ENCODE results near the gene SLC10A1. TPM values are rescaled to one million over a fixed set of nuclear protein-coding genes. Genes with fewer than 3 reads are reported as not detected.

Gene SLC10A1
- total and polyA plus RNA-seq, 5 donors from 2014 or later: 0.17 to 0.39 (median 0.21) TPM; not detected in 2

DNA sequence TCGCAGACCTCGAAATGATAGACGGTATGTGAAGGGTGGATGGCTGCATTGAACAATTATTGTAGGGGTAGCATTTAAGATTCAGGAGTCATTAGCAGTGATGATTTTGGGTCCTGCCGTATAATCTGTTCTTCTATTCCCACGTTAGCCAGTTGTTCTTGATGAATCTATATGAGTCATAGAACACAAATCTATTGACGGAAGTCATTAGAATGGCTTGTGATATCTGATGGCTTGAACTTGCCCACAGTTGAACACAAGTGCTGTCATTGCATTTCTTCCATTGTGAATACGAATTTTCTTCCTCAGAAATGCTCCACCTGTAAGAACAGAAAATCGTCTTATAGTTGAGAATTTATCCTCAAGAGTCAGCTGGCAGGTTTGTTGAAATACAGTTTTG, 28.2 kb downstream of the SLC10A1 start:
- Mint-ChIP-seq H3K27me3 (peaks cover 13% of the 10 kb centered on the region), H3K4me3 (peak overlapping the region; percentile 99 to 100 (median 100)), H3K27ac (peak overlapping the region; percentile 66 to 100 (median 100)), H3K9me3 (peaks cover 0 to 6% (median 0%) of the 10 kb centered on the region in 7 donors), H3K4me1 (peaks cover 41 to 78% (median 61%) of the 10 kb centered on the region in 4 donors), H3K36me3 (peaks cover 54% of the 10 kb centered on the region)
- peak overlapping the region; percentile 17 for H3K27ac ChIP-seq (ENCODE audit: insufficient read depth, low read length, poor library complexity, severe bottlenecking)
- DNase-seq (no peak), ATAC-seq (ENCODE audit: low read depth in 2 of 2) (no peak)
- H3K9me3 ChIP-seq (ENCODE audit: control insufficient read depth in 2 of 2, low read length in 2 of 2): no peaks in the 10 kb centered on the region
- H3K4me1 ChIP-seq (ENCODE audit: control insufficient read depth, insufficient read depth, low read length, poor library complexity, severe bottlenecking): peaks cover 55% of the 10 kb centered on the region
- no peaks in the 10 kb centered on the region for H3K27me3 ChIP-seq (ENCODE audit: control insufficient read depth, insufficient read depth, low read length)
- H3K4me3 ChIP-seq (ENCODE audit: low read depth, low read length): peak overlapping the region; percentile 97
- H3K36me3 ChIP-seq (ENCODE audit: control insufficient read depth, insufficient read depth, low read length): peaks cover 56% of the 10 kb centered on the region

DNA sequence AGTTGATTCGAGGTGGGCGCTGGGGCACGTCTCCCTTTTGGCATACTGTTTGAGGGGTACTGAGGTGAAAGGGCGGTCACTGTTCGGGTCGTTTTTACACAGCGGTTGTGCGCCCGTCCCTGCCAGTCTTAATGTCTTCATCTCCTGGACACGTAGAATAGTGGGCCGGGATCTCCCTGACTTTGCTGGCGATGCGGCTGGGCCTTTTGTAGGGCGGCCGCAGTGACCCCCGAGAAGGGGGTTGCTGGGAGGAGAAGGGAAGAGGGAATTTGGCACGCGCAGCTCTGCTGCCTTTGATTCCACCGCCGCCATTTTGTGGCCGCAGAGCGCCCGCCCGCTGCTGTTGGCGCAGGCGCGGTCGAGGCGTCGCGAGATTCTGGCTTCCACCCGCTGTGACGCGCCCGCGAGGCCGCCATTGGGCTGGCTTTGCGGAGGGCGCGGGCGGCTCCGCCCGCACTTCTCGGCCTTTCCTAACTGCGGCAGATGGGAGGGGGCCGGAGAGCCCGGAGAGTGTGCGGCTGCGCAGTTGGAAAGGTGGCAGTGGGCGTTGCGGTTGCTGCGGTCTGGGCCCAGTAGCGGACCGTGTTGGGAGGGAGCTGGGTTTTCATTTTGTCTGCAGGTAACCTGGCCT, 29.6 kb downstream of the SLC10A1 start:
- DNase-seq (peak; percentile 83 to 93 (median 91)), ATAC-seq (ENCODE audit: low read depth in 2 of 2) (peak; percentile 69)
- Mint-ChIP-seq H3K9me3 (peaks cover 0 to 6% (median 0%) of the 10 kb centered on the region in 7 donors), H3K27ac (peak overlapping the region; percentile 99 to 100 (median 100)), H3K4me3 (peak overlapping the region; percentile 99 to 100 (median 100)), H3K4me1 (peaks cover 31 to 69% (median 53%) of the 10 kb centered on the region in 4 donors), H3K36me3 (peaks cover 47% of the 10 kb centered on the region), H3K27me3 (peaks cover 13% of the 10 kb centered on the region)
- Histone ChIP-seq H3K9me3 (ENCODE audit: control insufficient read depth in 2 of 2, low read length in 2 of 2) (no peaks in the 10 kb centered on the region), H3K27ac (ENCODE audit: insufficient read depth, low read length, poor library complexity, severe bottlenecking) (peak overlapping the region; percentile 100), H3K27me3 (ENCODE audit: control insufficient read depth, insufficient read depth, low read length) (no peaks in the 10 kb centered on the region), H3K4me1 (ENCODE audit: control insufficient read depth, insufficient read depth, low read length, poor library complexity, severe bottlenecking) (peaks cover 44% of the 10 kb centered on the region), H3K4me3 (ENCODE audit: low read depth, low read length) (peak overlapping the region; percentile 97), H3K36me3 (ENCODE audit: control insufficient read depth, insufficient read depth, low read length) (peaks cover 43% of the 10 kb centered on the region)

DNA sequence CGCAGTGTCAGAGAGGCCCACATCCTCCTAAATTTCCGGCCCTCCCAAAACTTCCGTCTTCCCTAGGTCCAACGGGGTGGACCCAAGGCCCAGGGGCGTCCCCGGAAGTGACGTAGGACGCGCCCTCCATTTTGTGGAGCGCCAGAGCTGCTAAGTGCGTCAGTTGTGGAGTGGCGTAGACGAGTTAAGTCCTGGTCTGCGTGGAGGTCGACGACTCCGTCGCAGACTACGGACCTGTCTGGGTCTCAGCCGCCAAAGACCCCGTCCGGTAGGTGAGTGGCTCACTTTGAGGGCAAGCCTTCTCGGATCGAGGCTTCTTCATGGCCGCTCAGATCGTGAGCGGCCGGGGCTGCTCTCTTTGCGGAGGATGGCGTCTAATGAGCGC, 30.1 kb downstream of the SLC10A1 start, which contains the start of gene SRSF5:
TSS of gene SRSF5 (plus strand) at position 159 of the 385 bp plus-strand sequence. CDS start 1,015 bp downstream, outside the sequence.
- peaks cover 43% of the 10 kb centered on the region for H3K36me3 Mint-ChIP-seq
- H3K27ac Mint-ChIP-seq: peak within 1 kb of the TSS; percentile 99 to 100 (median 100)
- peaks cover 0 to 6% (median 0%) of the 10 kb centered on the region in 7 donors for H3K9me3 Mint-ChIP-seq
- H3K4me1 ChIP-seq (ENCODE audit: control insufficient read depth, insufficient read depth, low read length, poor library complexity, severe bottlenecking): peaks cover 43% of the 10 kb centered on the region
- peak within 1 kb of the TSS; percentile 100 for H3K27ac ChIP-seq (ENCODE audit: insufficient read depth, low read length, poor library complexity, severe bottlenecking)
- H3K36me3 ChIP-seq (ENCODE audit: control insufficient read depth, insufficient read depth, low read length): peaks cover 38% of the 10 kb centered on the region
- no peaks in the 10 kb centered on the region for H3K9me3 ChIP-seq (ENCODE audit: control insufficient read depth in 2 of 2, low read length in 2 of 2)
- DNase-seq: peak; percentile 93 to 97 (median 93)
- peak; percentile 83 to 87 for ATAC-seq (ENCODE audit: low read depth in 2 of 2)
- peaks cover 31 to 69% (median 52%) of the 10 kb centered on the region in 4 donors for H3K4me1 Mint-ChIP-seq
- no peaks in the 10 kb centered on the region for H3K27me3 ChIP-seq (ENCODE audit: control insufficient read depth, insufficient read depth, low read length)
- H3K27me3 Mint-ChIP-seq: peaks cover 16% of the 10 kb centered on the region
- H3K4me3 Mint-ChIP-seq: peak within 1 kb of the TSS; percentile 99 to 100 (median 100)
- peak within 1 kb of the TSS; percentile 97 for H3K4me3 ChIP-seq (ENCODE audit: low read depth, low read length)

DNA sequence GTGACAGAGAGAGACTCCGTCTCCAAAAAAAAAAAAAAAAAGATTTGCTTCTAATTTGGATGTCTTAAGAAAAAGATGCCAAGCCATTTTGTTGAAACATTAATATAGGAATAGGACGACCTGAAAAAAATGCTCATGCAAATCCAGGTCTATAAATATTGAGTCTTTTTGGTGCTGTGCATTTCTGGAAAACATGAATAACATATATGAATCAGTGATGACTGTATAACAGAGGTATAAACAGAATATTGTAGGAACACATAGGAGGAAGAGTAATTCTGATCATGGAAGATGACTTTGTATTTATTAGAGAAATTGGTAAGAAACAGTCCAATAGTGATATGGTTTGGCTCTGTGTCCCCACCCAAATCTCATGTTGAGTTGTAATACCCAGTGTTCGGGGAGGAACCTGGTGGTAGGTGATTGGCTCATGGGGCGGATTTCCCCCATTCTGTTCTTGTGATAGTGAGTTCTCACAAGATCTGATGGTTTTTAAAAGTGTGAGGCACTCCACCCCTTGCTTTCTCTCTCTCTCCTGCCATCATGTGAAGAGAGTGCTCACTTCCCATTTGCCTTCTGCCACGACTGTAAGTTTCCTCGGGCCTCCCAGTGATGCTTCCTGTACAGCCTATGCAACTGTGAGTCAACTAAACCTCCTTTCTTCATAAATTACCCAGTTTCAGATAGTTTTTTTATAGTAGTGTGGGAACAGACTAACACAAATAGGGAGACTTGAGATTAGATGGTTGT, 33.1 kb downstream of the SLC10A1 start:
- no peak for ATAC-seq (ENCODE audit: low read depth in 2 of 2)
- Histone ChIP-seq H3K9me3 (ENCODE audit: control insufficient read depth in 2 of 2, low read length in 2 of 2) (no peaks in the 10 kb centered on the region), H3K4me3 (ENCODE audit: low read depth, low read length) (no peak overlapping the region), H3K4me1 (ENCODE audit: control insufficient read depth, insufficient read depth, low read length, poor library complexity, severe bottlenecking) (peaks cover 17% of the 10 kb centered on the region), H3K36me3 (ENCODE audit: control insufficient read depth, insufficient read depth, low read length) (peaks cover 8% of the 10 kb centered on the region), H3K27ac (ENCODE audit: insufficient read depth, low read length, poor library complexity, severe bottlenecking) (no peak overlapping the region), H3K27me3 (ENCODE audit: control insufficient read depth, insufficient read depth, low read length) (no peaks in the 10 kb centered on the region)
- H3K9me3 Mint-ChIP-seq: peaks cover 0 to 6% (median 0%) of the 10 kb centered on the region in 7 donors
- H3K27ac Mint-ChIP-seq: peak overlapping the region in 1 of 3 donors; percentile 83
- peaks cover 20% of the 10 kb centered on the region for H3K36me3 Mint-ChIP-seq
- H3K4me1 Mint-ChIP-seq: peaks cover 21 to 50% (median 32%) of the 10 kb centered on the region in 4 donors
- DNase-seq: no peak
- H3K27me3 Mint-ChIP-seq: peaks cover 16% of the 10 kb centered on the region
- peak overlapping the region in 2 of 4 donors; percentile 47 to 75 for H3K4me3 Mint-ChIP-seq

DNA sequence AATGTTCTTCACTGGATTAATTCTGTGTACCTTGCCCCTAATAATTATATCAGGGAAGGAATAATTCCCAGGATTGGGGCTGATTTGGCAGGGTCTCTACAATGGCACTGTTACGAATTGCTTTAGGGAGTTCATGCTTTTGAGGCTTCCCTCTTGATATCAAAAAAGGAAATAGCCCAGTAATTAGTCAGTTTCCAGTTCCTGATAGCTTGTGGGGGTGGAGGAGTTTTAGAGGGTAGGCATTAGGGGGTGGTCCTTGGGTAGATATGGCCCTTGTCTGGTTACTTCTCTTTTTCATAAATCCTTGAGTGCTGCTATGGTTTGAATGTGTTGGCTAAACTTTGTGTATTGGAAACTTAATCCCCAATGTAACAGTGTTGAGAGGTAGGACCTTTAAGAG, 36.2 kb downstream of the SLC10A1 start:
- Histone ChIP-seq H3K27ac (ENCODE audit: insufficient read depth, low read length, poor library complexity, severe bottlenecking) (no peak overlapping the region), H3K9me3 (ENCODE audit: control insufficient read depth in 2 of 2, low read length in 2 of 2) (no peaks in the 10 kb centered on the region), H3K27me3 (ENCODE audit: control insufficient read depth, insufficient read depth, low read length) (no peaks in the 10 kb centered on the region), H3K4me3 (ENCODE audit: low read depth, low read length) (no peak overlapping the region), H3K36me3 (ENCODE audit: control insufficient read depth, insufficient read depth, low read length) (no peaks in the 10 kb centered on the region), H3K4me1 (ENCODE audit: control insufficient read depth, insufficient read depth, low read length, poor library complexity, severe bottlenecking) (peaks cover 2% of the 10 kb centered on the region)
- Mint-ChIP-seq H3K27me3 (peaks cover 4% of the 10 kb centered on the region), H3K4me3 (no peak overlapping the region), H3K4me1 (peaks cover 5 to 22% (median 14%) of the 10 kb centered on the region in 4 donors), H3K9me3 (peaks cover 0 to 2% (median 0%) of the 10 kb centered on the region in 7 donors), H3K36me3 (no peaks in the 10 kb centered on the region), H3K27ac (no peak overlapping the region)
- no peak for ATAC-seq (ENCODE audit: low read depth in 2 of 2)
- DNase-seq: no peak

DNA sequence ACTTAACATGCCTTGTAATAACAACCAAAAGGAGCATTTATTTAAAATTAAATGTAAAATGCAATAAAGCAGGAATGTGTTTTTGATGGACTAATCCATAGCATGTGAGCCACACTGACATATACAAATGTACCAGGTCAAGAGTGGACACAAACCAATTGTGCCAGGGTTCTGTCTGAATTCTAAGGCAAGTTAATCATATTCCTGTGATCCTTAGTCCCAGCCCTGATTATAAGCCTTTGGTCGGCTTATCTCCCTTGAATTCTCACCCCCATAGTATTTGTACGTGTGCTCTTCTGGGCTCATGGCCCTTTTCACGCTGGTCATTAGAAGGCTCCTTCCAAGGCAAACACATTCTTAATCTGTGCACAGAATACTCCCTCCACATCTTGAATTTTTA, 40.7 kb downstream of the SLC10A1 start:
- H3K4me3 ChIP-seq (ENCODE audit: low read depth, low read length): no peak overlapping the region
- H3K27me3 ChIP-seq (ENCODE audit: control insufficient read depth, insufficient read depth, low read length): no peaks in the 10 kb centered on the region
- Mint-ChIP-seq H3K4me3 (no peak overlapping the region), H3K9me3 (peaks cover 0 to 2% (median 0%) of the 10 kb centered on the region in 7 donors), H3K27ac (peak overlapping the region in 1 of 3 donors; percentile 66), H3K36me3 (no peaks in the 10 kb centered on the region), H3K4me1 (peaks cover 5 to 19% (median 7%) of the 10 kb centered on the region in 4 donors), H3K27me3 (peaks cover 6% of the 10 kb centered on the region)
- H3K4me1 ChIP-seq (ENCODE audit: control insufficient read depth, insufficient read depth, low read length, poor library complexity, severe bottlenecking): peaks cover 10% of the 10 kb centered on the region
- ATAC-seq (ENCODE audit: low read depth in 2 of 2) (no peak), DNase-seq (no peak)
- no peaks in the 10 kb centered on the region for H3K9me3 ChIP-seq (ENCODE audit: control insufficient read depth in 2 of 2, low read length in 2 of 2)
- no peaks in the 10 kb centered on the region for H3K36me3 ChIP-seq (ENCODE audit: control insufficient read depth, insufficient read depth, low read length)
- H3K27ac ChIP-seq (ENCODE audit: insufficient read depth, low read length, poor library complexity, severe bottlenecking): no peak overlapping the region

DNA sequence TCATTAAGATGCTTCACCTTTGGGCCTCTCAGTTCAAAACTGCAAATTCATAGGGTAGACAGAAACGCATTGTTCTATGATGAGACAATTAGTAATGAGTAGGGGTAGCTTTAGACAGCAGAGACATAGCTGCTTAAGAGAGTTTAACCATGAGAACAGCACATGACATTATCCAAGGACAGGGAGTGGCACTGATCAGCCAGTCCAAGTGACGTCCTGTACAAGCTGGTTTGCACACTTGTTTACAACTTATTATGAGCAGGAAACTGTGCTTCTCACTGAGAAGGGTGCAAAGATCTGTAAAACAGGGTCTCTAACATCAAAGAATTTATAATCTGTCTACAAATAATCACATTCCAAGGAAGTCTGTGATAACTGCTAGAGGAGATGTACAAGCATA, 41.3 kb downstream of the SLC10A1 start:
- Histone ChIP-seq H3K27me3 (ENCODE audit: control insufficient read depth, insufficient read depth, low read length) (no peaks in the 10 kb centered on the region), H3K4me3 (ENCODE audit: low read depth, low read length) (no peak overlapping the region), H3K36me3 (ENCODE audit: control insufficient read depth, insufficient read depth, low read length) (no peaks in the 10 kb centered on the region), H3K27ac (ENCODE audit: insufficient read depth, low read length, poor library complexity, severe bottlenecking) (no peak overlapping the region), H3K4me1 (ENCODE audit: control insufficient read depth, insufficient read depth, low read length, poor library complexity, severe bottlenecking) (peaks cover 10% of the 10 kb centered on the region), H3K9me3 (ENCODE audit: control insufficient read depth in 2 of 2, low read length in 2 of 2) (no peaks in the 10 kb centered on the region)
- peak overlapping the region; percentile 66 to 67 (median 66) for H3K27ac Mint-ChIP-seq
- H3K27me3 Mint-ChIP-seq: peaks cover 6% of the 10 kb centered on the region
- H3K9me3 Mint-ChIP-seq: peaks cover 0 to 2% (median 0%) of the 10 kb centered on the region in 7 donors
- ATAC-seq (ENCODE audit: low read depth in 2 of 2) (peak; percentile 52 to 53), DNase-seq (peak in 1 of 3 donors; percentile 51)
- H3K4me3 Mint-ChIP-seq: peak overlapping the region in 1 of 4 donors; percentile 19
- H3K36me3 Mint-ChIP-seq: no peaks in the 10 kb centered on the region
- peaks cover 5 to 17% (median 7%) of the 10 kb centered on the region in 4 donors for H3K4me1 Mint-ChIP-seq

Data from CD4-positive, CD25-positive, alpha-beta regulatory T cell (primary cell).